Transverse colon (tissue), 4 donors: Measurements from ENCODE around the gene P2RX4. TPM values are rescaled to one million over a fixed set of nuclear protein-coding genes. Genes with fewer than 3 reads are reported as not detected.
"Not testable (repeated sequence)": the region's sequence is repeated elsewhere in the genome, so short reads cannot be mapped to it uniquely, and the experiment has no call there.

Experiments used
- DNase-seq: peaks from one replicate; pipeline ENCODE4 v3.0.0-alpha.2; 2019
- H3K27ac ChIP-seq, 4 donors: fragments of 200-600 bp; sonication (generic); 2 replicates each; pipeline ENCODE4 v1.5.1; 2016 to 2018; ENCODE audit warnings: inconsistent platforms in 4 of 4
- H3K27me3 ChIP-seq: fragments of 200-600 bp; sonication (generic); 2 replicates; pipeline ENCODE4 v1.5.1; 2017; ENCODE audit warnings: inconsistent platforms
- H3K36me3 ChIP-seq, 4 donors: fragments of 200-600 bp; sonication (generic); 2 replicates each; pipeline ENCODE4 v1.5.1; 2017 to 2019; ENCODE audit warnings: inconsistent platforms in 4 of 4
- H3K4me1 ChIP-seq, 4 donors: fragments of 200-600 bp; sonication (generic); 2 replicates each; pipeline ENCODE4 v1.5.1; 2017 to 2020; ENCODE audit warnings: inconsistent platforms in 4 of 4
- H3K4me3 ChIP-seq, 4 donors: fragments of 200-600 bp; sonication (generic); 1 replicate in 1 of 4; 2 replicates in 3 of 4; pipeline versions ENCODE4 v1.5.1 to v1.6.1; 2017 to 2019; ENCODE audit warnings: inconsistent platforms in 4 of 4
- H3K9me3 ChIP-seq, 2 donors: fragments of 200-600 bp; sonication (generic); 2 replicates each; pipeline ENCODE4 v1.5.1; 2017 to 2019; ENCODE audit warnings: inconsistent platforms in 2 of 2
- EP300 ChIP-seq: sonication (generic); formaldehyde crosslinking; IDR thresholded peaks from one replicate; pipeline ENCODE4 v1.6.1; 2017; ENCODE audit warnings: antibody characterized with exemption, low read depth
- POLR2A ChIP-seq: fragments of 450-650 bp; IDR thresholded peaks from one replicate; pipeline ENCODE4 v1.6.1; 2016; ENCODE audit warnings: antibody characterized with exemption, mild to moderate bottlenecking, moderate library complexity
- POLR2AphosphoS5 ChIP-seq, 3 donors: sonication (generic); formaldehyde crosslinking; IDR thresholded peaks; one replicate each; pipeline ENCODE4 v1.6.1; 2016; ENCODE audit warnings: antibody characterized with exemption in 3 of 3
- WGBS, 2 donors: methylation state at CpG; one replicate each; pipeline ENCODE4 v1.1.5; 2018; ENCODE audit warnings: low coverage in 1 of 2; 5-methylcytosine and 5-hydroxymethylcytosine counted together
- in situ Hi-C, 4 donors: fragments of 200-750 bp; cut with MboI; loops; one replicate each; pipeline versions ENCODE4 v1.15.0 to v1.15.1; 2017; ENCODE audit warnings: low sequenced_read_pairs in 3 of 4, low pct_ligation_motif_present in 1 of 4, low pct_unique_long_range_greater_than_20kb in 1 of 4
- intact Hi-C: fragments of 100-400 bp; cut with DNase I; formaldehyde crosslinking; loops from one replicate; pipeline ENCODE4 v1.15.1; 2023; ENCODE audit warnings: low total_unique reads
- total RNA-seq, 4 donors: library from RNA; depleted of rRNA; stranded (reverse); fragments of >200 nt; gene quantifications; one replicate each; pipeline ENCODE4 v1.1.0, GENCODE V29; 2016
- TF ChIP-seq, protein P1 (sequence below), 5 experiments: fragments of 200-600 bp in 3 of 5; fragments of 450-650 bp in 2 of 5; sonication (generic) in 3 of 5; IDR thresholded peaks; 1 replicate in 2 of 5; 2 replicates in 3 of 5; pipeline ENCODE4 v1.5.1; 2016 to 2017; ENCODE audit warnings: antibody characterized with exemption in 5 of 5, inconsistent platforms in 3 of 5, mild to moderate bottlenecking in 2 of 5, moderate library complexity in 1 of 5

P2RX4 gene
- total RNA-seq, 4 donors from 2014 or later, result 103 to 435 (median 217) TPM

DNA sequence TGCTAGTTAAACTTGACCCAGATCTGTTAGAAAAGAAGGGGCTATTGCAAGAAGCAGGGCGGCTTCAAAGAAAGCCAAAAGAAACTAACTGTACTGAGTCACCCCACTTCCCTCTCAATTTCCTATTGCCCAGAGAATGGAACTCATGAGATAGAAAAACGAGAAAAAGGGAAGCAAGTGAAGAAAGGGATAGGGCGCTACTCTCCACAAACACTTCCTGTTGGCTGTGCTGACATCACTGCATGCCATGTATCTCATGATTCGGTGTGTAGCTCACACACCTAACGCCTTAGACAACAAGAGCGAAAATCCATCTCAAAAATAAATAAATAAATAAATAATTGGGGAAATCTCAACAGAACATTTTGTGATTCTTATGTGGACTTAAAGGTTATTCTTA lies 13.0 kb upstream of the P2RX4 start:
- WGBS, 2 donors, result 43 to 63% methylated on average over 6 of the region's 6 CpGs
- H3K9me3 ChIP-seq, result no peaks in the 10 kb centered on the region
- H3K4me3 ChIP-seq, result no peak overlapping the region
- intact Hi-C loops, result no loop called here
- H3K27me3 ChIP-seq, result no peaks in the 10 kb centered on the region
- TF ChIP-seq, protein P1, sequence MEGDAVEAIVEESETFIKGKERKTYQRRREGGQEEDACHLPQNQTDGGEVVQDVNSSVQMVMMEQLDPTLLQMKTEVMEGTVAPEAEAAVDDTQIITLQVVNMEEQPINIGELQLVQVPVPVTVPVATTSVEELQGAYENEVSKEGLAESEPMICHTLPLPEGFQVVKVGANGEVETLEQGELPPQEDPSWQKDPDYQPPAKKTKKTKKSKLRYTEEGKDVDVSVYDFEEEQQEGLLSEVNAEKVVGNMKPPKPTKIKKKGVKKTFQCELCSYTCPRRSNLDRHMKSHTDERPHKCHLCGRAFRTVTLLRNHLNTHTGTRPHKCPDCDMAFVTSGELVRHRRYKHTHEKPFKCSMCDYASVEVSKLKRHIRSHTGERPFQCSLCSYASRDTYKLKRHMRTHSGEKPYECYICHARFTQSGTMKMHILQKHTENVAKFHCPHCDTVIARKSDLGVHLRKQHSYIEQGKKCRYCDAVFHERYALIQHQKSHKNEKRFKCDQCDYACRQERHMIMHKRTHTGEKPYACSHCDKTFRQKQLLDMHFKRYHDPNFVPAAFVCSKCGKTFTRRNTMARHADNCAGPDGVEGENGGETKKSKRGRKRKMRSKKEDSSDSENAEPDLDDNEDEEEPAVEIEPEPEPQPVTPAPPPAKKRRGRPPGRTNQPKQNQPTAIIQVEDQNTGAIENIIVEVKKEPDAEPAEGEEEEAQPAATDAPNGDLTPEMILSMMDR (IDR thresholded peaks at IDR 0.05), result no peak
- TF ChIP-seq POLR2AphosphoS5 (IDR thresholded peaks at IDR 0.05) (no peak), EP300 (no peak), POLR2A (no peak)
- H3K27ac ChIP-seq, result no peak overlapping the region
- in situ Hi-C loops, result no loop called here
- no peaks in the 10 kb centered on the region for H3K36me3 ChIP-seq
- no peak for DNase-seq
- no peaks in the 10 kb centered on the region for H3K4me1 ChIP-seq

DNA sequence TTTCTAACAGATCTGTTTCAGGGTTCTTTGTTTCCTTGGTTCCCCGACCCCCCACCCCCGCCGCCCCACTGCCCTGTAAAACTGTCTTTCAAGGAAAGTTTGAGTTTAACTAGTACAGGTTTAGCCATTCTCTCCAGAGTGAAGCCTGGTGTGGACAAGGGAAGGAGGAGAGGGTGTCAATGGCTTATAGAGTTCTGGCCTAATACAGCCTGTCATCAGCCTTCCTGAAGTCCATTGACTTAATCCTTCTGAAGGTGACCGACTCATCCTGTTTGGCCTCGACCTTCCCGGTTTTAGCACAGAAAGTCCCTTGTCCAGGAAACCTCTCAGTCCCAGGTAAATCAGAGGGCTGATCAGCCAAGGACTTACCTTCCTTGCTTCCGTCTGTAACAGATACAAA lies 11.0 kb upstream of the P2RX4 start:
- in situ Hi-C loops (no loop called here), intact Hi-C loops (no loop called here)
- Histone ChIP-seq H3K9me3 (no peaks in the 10 kb centered on the region), H3K27me3 (no peaks in the 10 kb centered on the region), H3K4me1 (no peaks in the 10 kb centered on the region), H3K36me3 (no peaks in the 10 kb centered on the region), H3K4me3 (no peak overlapping the region), H3K27ac (no peak overlapping the region)
- DNase-seq, result no peak
- TF ChIP-seq, protein P1 (IDR thresholded peaks at IDR 0.05), result no peak
- no peak for TF ChIP-seq EP300
- no peak for TF ChIP-seq POLR2A
- no peak for TF ChIP-seq POLR2AphosphoS5 (IDR thresholded peaks at IDR 0.05)
- WGBS, 2 donors, result 78 to 85% methylated on average over 4 to 7 of the region's 7 CpGs

DNA sequence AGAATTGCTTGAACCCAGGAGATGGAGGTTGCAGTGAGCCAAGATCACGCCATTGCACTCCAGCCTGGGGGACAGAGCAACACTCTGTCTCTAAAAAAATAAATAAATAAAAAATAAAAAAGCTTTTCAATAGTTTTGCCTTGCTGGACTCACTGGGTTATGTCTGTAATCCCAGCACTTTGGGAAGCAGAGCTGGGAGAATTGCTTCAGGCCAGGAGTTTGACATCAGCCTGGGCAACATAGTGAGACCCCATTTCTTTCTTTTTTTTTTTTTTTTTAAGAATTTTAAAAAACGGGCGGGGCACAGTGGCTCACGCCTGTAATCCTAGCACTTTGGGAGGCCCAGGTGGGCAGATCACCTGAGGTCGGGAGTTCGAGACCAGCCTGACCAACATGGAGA lies 8.8 kb upstream of the P2RX4 start:
- H3K27me3 ChIP-seq, H3K9me3 ChIP-seq, H3K27ac ChIP-seq, DNase-seq, H3K4me3 ChIP-seq, intact Hi-C loops, H3K36me3 ChIP-seq, H3K4me1 ChIP-seq, in situ Hi-C loops: not testable (repeated sequence)
- 78 to 92% methylated on average over 6 of the region's 6 CpGs for WGBS, 2 donors

DNA sequence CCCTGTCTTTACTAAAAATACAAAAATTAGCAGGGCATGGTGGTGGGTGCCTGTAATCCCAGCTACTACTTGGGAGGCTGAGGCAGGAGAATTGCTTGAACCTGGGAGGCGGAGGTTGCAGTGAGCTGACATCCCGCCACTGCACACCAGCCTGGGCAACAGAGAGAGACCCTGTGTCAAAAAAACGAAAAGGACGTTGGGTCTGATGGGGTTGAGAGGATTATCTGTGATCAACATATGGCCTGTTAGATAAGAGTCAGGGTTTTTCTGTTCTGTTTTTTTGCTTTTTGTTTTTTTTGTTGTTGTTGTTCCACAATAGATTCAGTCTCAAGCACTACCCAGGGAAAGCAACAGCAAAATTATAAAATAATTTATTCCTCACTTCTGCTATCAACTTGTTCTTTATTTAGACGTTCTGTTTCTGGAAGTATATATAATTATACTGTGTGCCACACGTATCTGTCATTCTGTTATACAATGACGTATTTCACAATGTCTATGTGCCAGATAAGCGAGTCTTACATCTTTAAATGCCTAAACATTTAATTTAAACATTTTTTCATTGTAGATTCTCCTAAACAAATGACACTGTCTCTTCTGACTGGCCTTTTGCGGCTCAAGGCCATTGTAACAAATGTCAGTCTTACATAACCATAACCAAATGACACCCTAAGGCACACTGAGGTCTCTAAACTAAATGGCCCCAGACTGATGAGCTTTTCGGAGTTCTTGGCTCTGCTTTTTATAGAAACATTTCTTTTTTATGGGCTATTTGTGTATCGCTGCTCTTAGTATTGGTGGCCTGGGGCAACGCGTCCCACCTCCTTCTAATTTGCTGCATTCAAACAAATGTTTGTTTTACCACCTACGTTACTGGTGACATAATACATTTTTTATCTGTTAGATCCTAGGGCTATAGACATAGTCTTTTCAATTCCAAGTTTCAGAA lies 7.2 kb upstream of the P2RX4 start:
- no peak overlapping the region for H3K27ac ChIP-seq
- no peaks in the 10 kb centered on the region for H3K36me3 ChIP-seq
- intact Hi-C loops (no loop called here), in situ Hi-C loops (no loop called here)
- H3K27me3 ChIP-seq, result no peaks in the 10 kb centered on the region
- no peak for DNase-seq
- no peak overlapping the region for H3K4me3 ChIP-seq
- TF ChIP-seq POLR2AphosphoS5 (IDR thresholded peaks at IDR 0.05) (no peak), EP300 (no peak), POLR2A (no peak)
- TF ChIP-seq, protein P1 (IDR thresholded peaks at IDR 0.05), result no peak
- WGBS, 2 donors, result 76 to 82% methylated on average over 12 to 14 of the region's 14 CpGs
- H3K9me3 ChIP-seq, result no peaks in the 10 kb centered on the region
- H3K4me1 ChIP-seq, result no peaks in the 10 kb centered on the region
